OCI-LY7 (cell line): ENCODE measurements around the gene NF2. TPM values are rescaled to one million over a fixed set of nuclear protein-coding genes. Genes with fewer than 3 reads are reported as not detected.

ENCODE experiments used
- BruUV-seq: library from RNA; stranded (reverse); fragments of 400-500 nt; replicated peaks from 2 replicates; lab custom pipeline; 2021; lab: Mats Ljungman, UMichigan
- CTCF ChIA-PET: fragments of 300-600 bp; sonication (Branson Sonifier 250); formaldehyde crosslinking; loops from one replicate; lab custom pipeline; 2022; ENCODE audit warnings: antibody characterized with exemption; ENCODE audit not compliant: unreplicated experiment; lab: Charles Lee
- POLR2A ChIA-PET: fragments of 300-600 bp; sonication (Branson Sonifier 250); formaldehyde crosslinking; loops from one replicate; lab custom pipeline; 2022; ENCODE audit warnings: antibody characterized with exemption; lab: Charles Lee
- DNase-seq: peaks from one replicate; pipeline ENCODE4 v3.0.0-alpha.2; 2015; ENCODE audit warnings: low spot score
- H2AFZ ChIP-seq: fragments of 200-600 bp; sonication (generic), shearing (Covaris generic); 2 replicates; pipeline ENCODE4 v1.6.1; 2014; ENCODE audit warnings: mild to moderate bottlenecking, antibody characterized with exemption, low read length, moderate library complexity
- H3K27ac ChIP-seq: fragments of 200-600 bp; sonication (generic); 2 replicates; pipeline ENCODE4 v1.5.1; 2014; ENCODE audit warnings: mixed run types, low read depth, mild to moderate bottlenecking, moderate library complexity, low read length, inconsistent platforms; ENCODE audit not compliant: poor library complexity, severe bottlenecking
- H3K36me3 ChIP-seq: fragments of 200-600 bp; sonication (generic); 2 replicates; pipeline ENCODE4 v1.6.1; 2014; ENCODE audit warnings: mild to moderate bottlenecking, antibody characterized with exemption, low read length, moderate library complexity, mixed read lengths; ENCODE audit not compliant: insufficient read depth
- H3K4me1 ChIP-seq: fragments of 200-600 bp; sonication (generic); 2 replicates; pipeline ENCODE4 v1.5.1; 2014; ENCODE audit warnings: mild to moderate bottlenecking, low read length; ENCODE audit not compliant: insufficient read depth, poor library complexity, severe bottlenecking
- H3K4me2 ChIP-seq: fragments of 200-600 bp; sonication (generic); 2 replicates; pipeline ENCODE4 v1.6.1; 2014; ENCODE audit warnings: mild to moderate bottlenecking, low read length
- H3K4me3 ChIP-seq: fragments of 200-600 bp; sonication (generic); 2 replicates; pipeline ENCODE4 v1.5.1; 2014; ENCODE audit warnings: mild to moderate bottlenecking, low read depth, low read length; ENCODE audit not compliant: poor library complexity, severe bottlenecking
- H3K79me2 ChIP-seq: fragments of 200-600 bp; sonication (generic); 2 replicates; pipeline ENCODE4 v1.6.1; 2016; ENCODE audit warnings: low read depth, mild to moderate bottlenecking, low read length, moderate library complexity, mixed read lengths; ENCODE audit not compliant: insufficient read depth
- H3K9me2 ChIP-seq: fragments of 200-600 bp; sonication (generic); 2 replicates; pipeline ENCODE4 v1.6.1; 2016; ENCODE audit warnings: mild to moderate bottlenecking, low read length, mixed read lengths; ENCODE audit not compliant: insufficient read depth
- H3K9me3 ChIP-seq: fragments of 200-600 bp; sonication (generic); 2 replicates; pipeline ENCODE4 v1.6.1; 2014; ENCODE audit warnings: mild to moderate bottlenecking, mixed run types, low read length, mixed read lengths
- H4K20me1 ChIP-seq: fragments of 200-600 bp; sonication (generic); 2 replicates; pipeline ENCODE4 v1.6.1; 2014; ENCODE audit warnings: mild to moderate bottlenecking, antibody characterized with exemption, low read length, moderate library complexity, mixed read lengths; ENCODE audit not compliant: insufficient read depth
- CTCF ChIP-seq: fragments of 200-600 bp; sonication (generic); conservative IDR thresholded peaks from 2 replicates; pipeline ENCODE4 v1.5.1; 2014; ENCODE audit warnings: mild to moderate bottlenecking, antibody characterized with exemption, low read length, moderate library complexity, mixed read lengths
- EZH2phosphoT487 ChIP-seq: fragments of 200-600 bp; sonication (generic); IDR thresholded peaks from 2 replicates; pipeline ENCODE4 v1.6.1; 2018; ENCODE audit warnings: low read depth, borderline replicate concordance, mild to moderate bottlenecking, mixed run types, antibody characterized with exemption, low read length, moderate library complexity, mixed read lengths
- intact Hi-C: fragments of 100-400 bp; cut with micrococcal nuclease; formaldehyde crosslinking; loops from one replicate; pipeline ENCODE4 v1.10.0; 2022; ENCODE audit not compliant: unreplicated experiment
- total RNA-seq, 2 experiments: library from RNA; depleted of rRNA in 1 of 2; stranded (reverse); fragments of >200 nt in 1 of 2; shearing (Covaris generic) in 1 of 2; gene quantifications; 2 replicates each; pipeline ENCODE4 v1.2.3, GENCODE V29; 2014 to 2022

Gene NF2
- total RNA-seq, 2 experiments from 2014 or later = 22.2 to 34.8 TPM

GRCh38 chr22:29633514-29634312, 30.3 kb downstream of the NF2 start:
- no TSS peak for BruUV-seq
- TF ChIP-seq CTCF (no peak), EZH2phosphoT487 (no peak)
- no peak for DNase-seq
- Histone ChIP-seq H3K4me3 (no peak overlapping the region), H3K9me3 (no peaks in the 10 kb centered on the region), H3K27ac (no peak overlapping the region), H3K4me1 (no peaks in the 10 kb centered on the region), H2AFZ (no peak overlapping the region), H3K4me2 (no peak overlapping the region), H3K79me2 (no peaks in the 10 kb centered on the region), H4K20me1 (no peaks in the 10 kb centered on the region), H3K36me3 (peaks cover 13% of the 10 kb centered on the region), H3K9me2 (no peaks in the 10 kb centered on the region)
- ChIA-PET POLR2A (no interaction called here), CTCF (no interaction called here)
- intact Hi-C loops = loop anchor here (2.0 kb wide), 1 partner anchor 455 kb away; no protein-coding TSS in a partner anchor

GRCh38 chr22:29634847-29635246, 31.4 kb downstream of the NF2 start:
- Histone ChIP-seq H2AFZ (no peak overlapping the region), H3K4me2 (no peak overlapping the region), H4K20me1 (no peaks in the 10 kb centered on the region), H3K9me3 (no peaks in the 10 kb centered on the region), H3K4me3 (no peak overlapping the region), H3K79me2 (no peaks in the 10 kb centered on the region), H3K4me1 (no peaks in the 10 kb centered on the region), H3K9me2 (no peaks in the 10 kb centered on the region), H3K36me3 (peaks cover 20% of the 10 kb centered on the region), H3K27ac (no peak overlapping the region)
- BruUV-seq = no TSS peak
- POLR2A ChIA-PET = no interaction called here
- no peak for DNase-seq
- intact Hi-C loops = loop anchor here (2.0 to 5.0 kb wide), 2 partner anchors 372 to 454 kb away; no protein-coding TSS in a partner anchor
- CTCF ChIA-PET = no interaction called here
- TF ChIP-seq EZH2phosphoT487 = no peak
- TF ChIP-seq CTCF = no peak
